Measurements from ENCODE around the gene USP35. TPM values are rescaled to one million over a fixed set of nuclear protein-coding genes. Genes with fewer than 3 reads are reported as not detected.

Gene USP35
- total RNA-seq, 1 experiment from 2014 or later = 8.5 TPM

GRCh38 chr11:78151804-78152203 lies 36.9 kb upstream of the USP35 start:
- Histone ChIP-seq H3K9me2 (replicated peaks; ENCODE audit: low read length) (no peaks in the 10 kb centered on the region), H3K9ac (ENCODE audit: low read length) (no peak overlapping the region), H4K20me1 (ENCODE audit: low read length) (no peaks in the 10 kb centered on the region), H3K79me2 (ENCODE audit: low read length) (no peaks in the 10 kb centered on the region), H2AFZ (ENCODE audit: low read length) (no peak overlapping the region), H3K36me3 (ENCODE audit: low read depth, low read length) (no peaks in the 10 kb centered on the region), H3K4me1 (ENCODE audit: insufficient read depth, low read length) (peaks cover 8% of the 10 kb centered on the region), H3K4me3 (ENCODE audit: low read length) (no peak overlapping the region), H3F3A (ENCODE audit: low read length, unreplicated experiment) (no peaks in the 10 kb centered on the region), H3K9me3 (ENCODE audit: low read length) (no peaks in the 10 kb centered on the region), H3K27ac (ENCODE audit: low read length) (no peak overlapping the region), H3K27me3 (ENCODE audit: low read length) (no peaks in the 10 kb centered on the region), H3K4me2 (ENCODE audit: low read length) (no peak overlapping the region)
- intact Hi-C loops (cut with micrococcal nuclease) = no loop called here
- ChIA-PET CTCF (no interaction called here), POLR2A (ENCODE audit: unreplicated experiment) (no interaction called here)
- TF ChIP-seq EZH2 (IDR thresholded peaks at IDR 0.05; ENCODE audit: low read length, unreplicated experiment) (no peak), EZH2phosphoT487 (IDR thresholded peaks at IDR 0.05; ENCODE audit: borderline replicate concordance, low read length) (no peak)
- TF ChIP-seq, protein P1, sequence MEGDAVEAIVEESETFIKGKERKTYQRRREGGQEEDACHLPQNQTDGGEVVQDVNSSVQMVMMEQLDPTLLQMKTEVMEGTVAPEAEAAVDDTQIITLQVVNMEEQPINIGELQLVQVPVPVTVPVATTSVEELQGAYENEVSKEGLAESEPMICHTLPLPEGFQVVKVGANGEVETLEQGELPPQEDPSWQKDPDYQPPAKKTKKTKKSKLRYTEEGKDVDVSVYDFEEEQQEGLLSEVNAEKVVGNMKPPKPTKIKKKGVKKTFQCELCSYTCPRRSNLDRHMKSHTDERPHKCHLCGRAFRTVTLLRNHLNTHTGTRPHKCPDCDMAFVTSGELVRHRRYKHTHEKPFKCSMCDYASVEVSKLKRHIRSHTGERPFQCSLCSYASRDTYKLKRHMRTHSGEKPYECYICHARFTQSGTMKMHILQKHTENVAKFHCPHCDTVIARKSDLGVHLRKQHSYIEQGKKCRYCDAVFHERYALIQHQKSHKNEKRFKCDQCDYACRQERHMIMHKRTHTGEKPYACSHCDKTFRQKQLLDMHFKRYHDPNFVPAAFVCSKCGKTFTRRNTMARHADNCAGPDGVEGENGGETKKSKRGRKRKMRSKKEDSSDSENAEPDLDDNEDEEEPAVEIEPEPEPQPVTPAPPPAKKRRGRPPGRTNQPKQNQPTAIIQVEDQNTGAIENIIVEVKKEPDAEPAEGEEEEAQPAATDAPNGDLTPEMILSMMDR (conservative IDR thresholded peaks at IDR 0.05; ENCODE audit: low read depth, low read length) = no peak
- DNase-seq (no peak), ATAC-seq (no peak)
- no TSS peak for BruUV-seq (replicated peaks)

- H3K9me2 ChIP-seq (replicated peaks; ENCODE audit: low read length) = no peaks in the 10 kb centered on the region
- H3K27me3 ChIP-seq (ENCODE audit: low read length) = no peaks in the 10 kb centered on the region
- no peaks in the 10 kb centered on the region for H3K79me2 ChIP-seq (ENCODE audit: low read length)
- no peak for TF ChIP-seq EZH2 (IDR thresholded peaks at IDR 0.05; ENCODE audit: low read length, unreplicated experiment)
- TF ChIP-seq, protein P1 (conservative IDR thresholded peaks at IDR 0.05; ENCODE audit: low read depth, low read length) = no peak
- no peak for TF ChIP-seq EZH2phosphoT487 (IDR thresholded peaks at IDR 0.05; ENCODE audit: borderline replicate concordance, low read length)
- no peaks in the 10 kb centered on the region for H3F3A ChIP-seq (ENCODE audit: low read length, unreplicated experiment)
- POLR2A ChIA-PET (ENCODE audit: unreplicated experiment) = no interaction called here
- CTCF ChIA-PET = no interaction called here
- H3K36me3 ChIP-seq (ENCODE audit: low read depth, low read length) = no peaks in the 10 kb centered on the region
- H2AFZ ChIP-seq (ENCODE audit: low read length) = no peak overlapping the region
- DNase-seq (peak; percentile 19), ATAC-seq (peak; percentile 24; the same call in 1 of the 2 replicates)
- intact Hi-C loops (cut with micrococcal nuclease) = no loop called here
- no TSS peak for BruUV-seq (replicated peaks)
- H3K9ac ChIP-seq (ENCODE audit: low read length) = no peak overlapping the region
- no peaks in the 10 kb centered on the region for H3K9me3 ChIP-seq (ENCODE audit: low read length)
- H3K27ac ChIP-seq (ENCODE audit: low read length) = no peak overlapping the region
- H3K4me1 ChIP-seq (ENCODE audit: insufficient read depth, low read length) = no peaks in the 10 kb centered on the region
- no peaks in the 10 kb centered on the region for H4K20me1 ChIP-seq (ENCODE audit: low read length)
- no peak overlapping the region for H3K4me2 ChIP-seq (ENCODE audit: low read length)
- H3K4me3 ChIP-seq (ENCODE audit: low read length) = no peak overlapping the region
These were observed 32.4 kb upstream of the USP35 start for GRCh38 chr11:78156127-78156844.

DNA sequence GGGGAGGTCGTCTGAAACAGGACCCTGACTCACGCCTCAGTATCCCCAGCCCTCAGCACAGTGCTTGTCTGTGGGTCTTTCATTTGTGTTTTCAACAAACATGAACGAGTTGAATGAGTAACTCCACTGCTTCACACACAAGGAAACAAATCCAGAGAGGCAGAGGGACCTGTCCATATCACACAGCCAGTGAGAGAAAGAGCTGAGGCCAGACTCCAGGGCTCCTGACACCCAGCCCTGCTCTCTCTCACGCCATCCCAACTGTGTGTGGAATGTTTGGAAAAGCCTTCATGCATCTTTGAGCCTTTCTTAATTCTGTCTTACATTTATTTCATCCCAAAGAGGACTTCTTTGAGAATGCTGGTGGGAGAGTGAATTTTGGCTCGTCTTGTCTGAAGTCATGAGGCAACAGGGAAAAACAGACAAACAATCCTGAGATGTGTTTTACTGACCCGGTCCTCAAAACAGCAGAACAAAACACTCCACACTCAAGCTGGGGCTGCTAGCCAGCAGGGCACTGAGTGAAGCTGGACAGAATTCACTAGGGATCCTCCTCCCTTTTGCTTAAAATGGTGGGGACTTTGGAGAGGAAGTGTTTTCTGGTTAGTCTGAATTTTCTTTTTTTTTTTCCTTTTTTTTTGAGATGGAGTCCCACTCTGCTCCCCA lies 29.6 kb upstream of the USP35 start:
- no peaks in the 10 kb centered on the region for H3K4me1 ChIP-seq (ENCODE audit: insufficient read depth, low read length)
- H3K27ac ChIP-seq (ENCODE audit: low read length) = no peak overlapping the region
- intact Hi-C loops (cut with micrococcal nuclease) = no loop called here
- ChIA-PET POLR2A (ENCODE audit: unreplicated experiment) (interaction anchor here (0.5 kb wide), 1 partner anchor 81 kb away, joined by 3 read pairs; no protein-coding TSS in a partner anchor), CTCF (no interaction called here)
- no peaks in the 10 kb centered on the region for H3F3A ChIP-seq (ENCODE audit: low read length, unreplicated experiment)
- H3K9me3 ChIP-seq (ENCODE audit: low read length) = no peaks in the 10 kb centered on the region
- TF ChIP-seq EZH2phosphoT487 (IDR thresholded peaks at IDR 0.05; ENCODE audit: borderline replicate concordance, low read length) (no peak), EZH2 (IDR thresholded peaks at IDR 0.05; ENCODE audit: low read length, unreplicated experiment) (no peak)
- TF ChIP-seq, protein P1 (conservative IDR thresholded peaks at IDR 0.05; ENCODE audit: low read depth, low read length) = no peak
- DNase-seq (no peak), ATAC-seq (no peak)
- H4K20me1 ChIP-seq (ENCODE audit: low read length) = no peaks in the 10 kb centered on the region
- no peak overlapping the region for H2AFZ ChIP-seq (ENCODE audit: low read length)
- H3K9ac ChIP-seq (ENCODE audit: low read length) = no peak overlapping the region
- H3K27me3 ChIP-seq (ENCODE audit: low read length) = no peaks in the 10 kb centered on the region
- no peaks in the 10 kb centered on the region for H3K9me2 ChIP-seq (replicated peaks; ENCODE audit: low read length)
- no peaks in the 10 kb centered on the region for H3K79me2 ChIP-seq (ENCODE audit: low read length)
- H3K4me2 ChIP-seq (ENCODE audit: low read length) = no peak overlapping the region
- BruUV-seq (replicated peaks) = no TSS peak
- H3K36me3 ChIP-seq (ENCODE audit: low read depth, low read length) = no peaks in the 10 kb centered on the region
- H3K4me3 ChIP-seq (ENCODE audit: low read length) = no peak overlapping the region
